HEK293T (cell line): ENCODE results near the gene HSCB.
"Not testable (repeated sequence)": the region's sequence is repeated elsewhere in the genome, so short reads cannot be mapped to it uniquely, and the experiment has no call there.

Source experiments
- CTCF ChIA-PET: fragments of 350-600 bp; formaldehyde crosslinking; extraction: SDS; loops from one replicate; lab custom pipeline; 2021; ENCODE audit warnings: antibody characterized with exemption, inconsistent platforms; lab: Yijun Ruan, JAX
- POLR2A ChIA-PET: fragments of 350-600 bp; formaldehyde crosslinking; extraction: SDS; loops from one replicate; lab custom pipeline; 2020; ENCODE audit warnings: antibody characterized with exemption, inconsistent platforms; lab: Yijun Ruan, JAX
- DNase-seq: peaks from one replicate; pipeline ENCODE4 v3.0.0; 2012; ENCODE audit warnings: mixed read lengths; ENCODE audit errors: extremely low spot score
- ARNT ChIP-seq: fragments of 450-650 bp; IDR thresholded peaks from 2 replicates; pipeline ENCODE4 v1.6.1; 2017; ENCODE audit warnings: mild to moderate bottlenecking
- BHLHE40 ChIP-seq: fragments of 450-650 bp; IDR thresholded peaks from 2 replicates; pipeline ENCODE4 v1.6.1; 2016; ENCODE audit warnings: mild to moderate bottlenecking, moderate library complexity, borderline replicate concordance
- CTBP1 ChIP-seq: fragments of 450-650 bp; IDR thresholded peaks from 2 replicates; pipeline ENCODE4 v1.6.1; 2016; ENCODE audit warnings: borderline replicate concordance
- ELF4 ChIP-seq: fragments of 450-650 bp; IDR thresholded peaks from 2 replicates; pipeline ENCODE4 v1.6.1; 2017; ENCODE audit warnings: antibody characterized with exemption
- FOXA1 ChIP-seq: fragments of 450-650 bp; IDR thresholded peaks from 2 replicates; pipeline ENCODE4 v1.6.1; 2016; ENCODE audit warnings: mild to moderate bottlenecking
- FOXK2 ChIP-seq: fragments of 450-650 bp; IDR thresholded peaks from 2 replicates; pipeline ENCODE4 v1.6.1; 2016; ENCODE audit warnings: mild to moderate bottlenecking
- FOXM1 ChIP-seq: fragments of 450-650 bp; IDR thresholded peaks from 2 replicates; pipeline ENCODE4 v1.6.1; 2017; ENCODE audit warnings: mild to moderate bottlenecking, borderline replicate concordance
- HDGF ChIP-seq: fragments of 450-650 bp; IDR thresholded peaks from 2 replicates; pipeline ENCODE4 v1.6.1; 2017; ENCODE audit warnings: antibody characterized with exemption, borderline replicate concordance
- L3MBTL2 ChIP-seq: fragments of 450-650 bp; conservative IDR thresholded peaks from 2 replicates; pipeline ENCODE4 v1.6.1; 2016; ENCODE audit warnings: mild to moderate bottlenecking
- LEF1 ChIP-seq: fragments of 450-650 bp; IDR thresholded peaks from 2 replicates; pipeline ENCODE4 v1.6.1; 2017; ENCODE audit warnings: mild to moderate bottlenecking, borderline replicate concordance
- NFRKB ChIP-seq: fragments of 450-650 bp; IDR thresholded peaks from 2 replicates; pipeline ENCODE4 v1.6.1; 2016; ENCODE audit warnings: mild to moderate bottlenecking, moderate library complexity
- SP1 ChIP-seq: fragments of 450-650 bp; IDR thresholded peaks from 2 replicates; pipeline ENCODE4 v1.6.1; 2017
- SUZ12 ChIP-seq: fragments of 450-650 bp; IDR thresholded peaks from 2 replicates; pipeline ENCODE4 v1.6.1; 2016; ENCODE audit warnings: mild to moderate bottlenecking
- TARDBP ChIP-seq: fragments of 450-650 bp; IDR thresholded peaks from 2 replicates; pipeline ENCODE4 v1.6.1; 2016
- ZNF384 ChIP-seq: fragments of 450-650 bp; IDR thresholded peaks from 2 replicates; pipeline ENCODE4 v1.6.1; 2016
- TF ChIP-seq, protein P1 (sequence below): fragments of 450-650 bp; IDR thresholded peaks from 2 replicates; pipeline ENCODE4 v1.6.1; 2016

Gene HSCB

DNA sequence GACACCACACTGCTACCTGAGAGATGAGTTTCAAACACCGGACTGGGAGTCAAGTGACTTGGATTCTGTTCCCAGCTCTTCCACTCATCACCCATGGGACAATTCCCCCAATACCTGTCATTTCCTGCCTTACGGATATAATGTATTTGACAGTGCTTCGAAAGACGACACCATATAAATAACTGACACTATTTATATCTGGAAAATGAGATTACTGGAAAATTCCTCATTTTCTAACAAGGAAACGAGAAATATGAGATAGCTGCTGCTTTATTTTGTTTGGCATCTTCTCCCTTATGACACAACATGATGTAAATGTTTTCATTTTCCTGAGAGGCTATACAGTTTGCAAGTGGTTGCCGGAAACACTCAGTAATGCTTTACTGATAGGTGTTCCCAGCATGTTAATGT, 8.6 kb downstream of the HSCB start:
- CTCF ChIA-PET = no interaction called here
- POLR2A ChIA-PET = no interaction called here
- DNase-seq = no peak
- TF ChIP-seq FOXM1 = no peak
- no peak for TF ChIP-seq ELF4
- TF ChIP-seq LEF1 = no peak
- no peak for TF ChIP-seq HDGF
- no peak for TF ChIP-seq TARDBP
- TF ChIP-seq CTBP1 = no peak
- TF ChIP-seq ARNT = no peak
- TF ChIP-seq SP1 = no peak
- no peak for TF ChIP-seq SUZ12
- no peak for TF ChIP-seq BHLHE40
- no peak for TF ChIP-seq L3MBTL2
- no peak for TF ChIP-seq FOXK2
- no peak for TF ChIP-seq NFRKB
- no peak for TF ChIP-seq ZNF384
- no peak for TF ChIP-seq FOXA1
- TF ChIP-seq, protein P1, sequence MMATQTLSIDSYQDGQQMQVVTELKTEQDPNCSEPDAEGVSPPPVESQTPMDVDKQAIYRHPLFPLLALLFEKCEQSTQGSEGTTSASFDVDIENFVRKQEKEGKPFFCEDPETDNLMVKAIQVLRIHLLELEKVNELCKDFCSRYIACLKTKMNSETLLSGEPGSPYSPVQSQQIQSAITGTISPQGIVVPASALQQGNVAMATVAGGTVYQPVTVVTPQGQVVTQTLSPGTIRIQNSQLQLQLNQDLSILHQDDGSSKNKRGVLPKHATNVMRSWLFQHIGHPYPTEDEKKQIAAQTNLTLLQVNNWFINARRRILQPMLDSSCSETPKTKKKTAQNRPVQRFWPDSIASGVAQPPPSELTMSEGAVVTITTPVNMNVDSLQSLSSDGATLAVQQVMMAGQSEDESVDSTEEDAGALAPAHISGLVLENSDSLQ = no peak

DNA sequence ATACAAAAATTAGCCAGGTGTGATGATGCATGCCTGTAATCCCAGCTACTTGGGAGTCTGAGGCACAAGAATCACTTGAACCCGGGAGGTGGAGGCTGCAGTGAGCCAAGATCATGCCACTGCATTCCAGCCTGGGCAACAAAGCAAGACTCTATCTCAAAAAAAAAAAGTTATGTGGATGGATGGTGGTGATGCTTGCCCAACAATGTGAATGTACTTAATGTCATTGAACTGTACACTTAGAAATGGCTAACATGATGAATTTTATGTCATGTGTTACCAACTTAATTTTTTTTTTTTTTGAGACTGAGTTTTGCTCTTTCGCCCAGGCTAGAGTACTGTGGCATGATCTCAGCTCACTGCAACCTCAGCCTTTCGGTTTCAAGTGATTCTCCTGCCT, 12.7 kb downstream of the HSCB start:
- POLR2A ChIA-PET, DNase-seq, CTCF ChIA-PET: not testable (repeated sequence)

DNA sequence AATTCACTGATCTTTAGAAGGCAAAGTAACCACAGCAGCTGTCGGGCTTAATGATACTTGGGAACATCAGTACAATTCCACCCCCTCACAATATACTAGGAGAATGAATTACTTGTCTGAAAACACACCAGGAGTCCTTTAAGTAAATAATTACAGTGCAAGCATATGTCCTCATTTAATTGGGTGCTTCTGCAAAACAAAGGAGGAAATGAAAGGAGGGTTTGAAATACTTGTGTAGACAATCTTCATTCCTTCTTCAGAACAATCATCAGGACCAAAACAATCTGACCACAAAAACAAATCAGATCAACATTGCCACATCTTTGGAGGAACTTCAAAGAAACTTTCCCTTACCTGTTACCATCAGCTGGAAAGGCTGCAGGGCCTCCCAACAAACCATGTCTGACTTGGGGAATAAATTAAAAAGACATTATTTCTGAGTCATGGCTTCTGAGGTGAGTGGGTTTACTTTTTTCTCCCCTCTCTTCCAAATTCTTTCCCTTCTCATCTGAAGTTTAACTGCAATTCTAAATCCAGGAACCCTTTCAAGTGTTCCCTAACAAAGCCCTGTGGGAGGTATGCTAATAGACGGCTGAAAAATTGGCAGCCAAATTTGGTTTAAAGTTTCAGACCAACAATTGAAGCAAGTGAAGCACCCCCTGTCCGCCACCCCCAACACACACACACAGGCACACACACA, 18.2 kb downstream of the HSCB start:
- POLR2A ChIA-PET = interaction anchor here (2.4 kb wide), 1 partner anchor 40 kb away, joined by 7 read pairs; the partner anchor contains the start of gene XBP1
- TF ChIP-seq SP1 = no peak
- no peak for TF ChIP-seq HDGF
- TF ChIP-seq L3MBTL2 = no peak
- CTCF ChIA-PET = no interaction called here
- no peak for DNase-seq

DNA sequence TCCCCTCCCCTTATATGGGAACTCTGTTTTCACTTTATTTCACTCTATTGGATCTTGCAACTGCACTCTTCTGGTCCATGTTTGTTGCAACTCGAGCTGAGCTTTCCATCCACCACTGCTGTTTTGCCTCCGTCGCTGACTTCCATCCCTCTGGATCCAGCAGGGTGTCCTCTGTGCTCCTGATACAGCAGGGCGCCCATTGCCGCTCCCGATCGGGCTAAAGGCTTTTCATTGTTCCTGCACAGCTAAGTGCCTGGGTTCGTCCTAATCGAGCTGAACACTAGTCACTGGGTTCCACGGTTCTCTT, 19.6 kb downstream of the HSCB start:
- CTCF ChIA-PET = no interaction called here
- POLR2A ChIA-PET = interaction anchor here (2.4 to 2.8 kb wide), 2 partner anchors 11 to 39 kb away, joined by 7 to 9 read pairs; partner anchors contain the start of genes CCDC117 and XBP1
- no peak for DNase-seq
- TF ChIP-seq FOXA1 (no peak), LEF1 (no peak), L3MBTL2 (no peak), ZNF384 (no peak), SUZ12 (no peak), FOXK2 (no peak), CTBP1 (no peak), TARDBP (no peak)
- TF ChIP-seq, protein P1 = no peak

DNA sequence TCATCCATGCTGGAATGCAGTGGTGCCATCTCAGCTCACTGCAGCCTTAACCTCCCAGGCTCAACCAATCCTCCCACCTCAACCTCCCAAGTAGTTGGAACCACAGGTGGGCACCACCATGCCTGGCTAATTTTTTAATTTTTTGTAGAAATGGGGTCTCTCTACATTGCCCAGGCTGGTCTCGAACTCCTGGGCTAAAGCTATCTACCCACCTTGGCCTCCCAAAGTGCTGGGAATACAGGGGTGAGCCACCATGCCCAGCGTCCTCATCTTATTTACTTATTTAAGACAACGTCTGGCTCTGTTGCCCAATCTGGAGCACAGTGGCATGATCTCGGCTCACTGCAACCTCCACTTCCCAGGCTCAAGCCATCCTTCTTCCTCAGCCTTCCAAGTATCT, 20.2 kb downstream of the HSCB start:
- POLR2A ChIA-PET = interaction anchor here (2.4 to 2.8 kb wide), 2 partner anchors 11 to 38 kb away, joined by 7 to 9 read pairs; partner anchors contain the start of genes CCDC117 and XBP1
- DNase-seq, CTCF ChIA-PET: not testable (repeated sequence)

DNA sequence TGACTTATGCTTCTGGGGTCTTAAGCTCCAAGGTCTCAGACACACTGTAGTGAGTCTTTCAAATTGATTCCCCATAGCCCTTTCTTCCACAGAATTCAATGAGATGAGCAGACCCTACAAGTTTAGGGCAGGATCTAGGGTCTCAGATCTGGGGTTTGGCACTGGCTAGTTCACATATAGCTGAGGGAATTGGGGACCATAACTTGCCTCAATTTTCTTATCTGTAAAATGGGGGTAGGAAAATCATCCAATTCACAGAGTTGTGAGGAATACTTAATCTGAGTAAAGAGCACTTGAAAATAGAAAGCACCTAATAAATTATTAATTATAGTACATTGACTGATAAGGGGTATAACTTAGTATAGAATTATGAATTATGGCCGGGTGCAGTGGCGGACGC, 24.8 kb downstream of the HSCB start:
- DNase-seq = no peak
- TF ChIP-seq HDGF (no peak), BHLHE40 (no peak), LEF1 (no peak), NFRKB (no peak), ZNF384 (no peak), FOXM1 (no peak), SP1 (no peak), TARDBP (no peak), ARNT (no peak), CTBP1 (no peak)
- ChIA-PET POLR2A (no interaction called here), CTCF (no interaction called here)

DNA sequence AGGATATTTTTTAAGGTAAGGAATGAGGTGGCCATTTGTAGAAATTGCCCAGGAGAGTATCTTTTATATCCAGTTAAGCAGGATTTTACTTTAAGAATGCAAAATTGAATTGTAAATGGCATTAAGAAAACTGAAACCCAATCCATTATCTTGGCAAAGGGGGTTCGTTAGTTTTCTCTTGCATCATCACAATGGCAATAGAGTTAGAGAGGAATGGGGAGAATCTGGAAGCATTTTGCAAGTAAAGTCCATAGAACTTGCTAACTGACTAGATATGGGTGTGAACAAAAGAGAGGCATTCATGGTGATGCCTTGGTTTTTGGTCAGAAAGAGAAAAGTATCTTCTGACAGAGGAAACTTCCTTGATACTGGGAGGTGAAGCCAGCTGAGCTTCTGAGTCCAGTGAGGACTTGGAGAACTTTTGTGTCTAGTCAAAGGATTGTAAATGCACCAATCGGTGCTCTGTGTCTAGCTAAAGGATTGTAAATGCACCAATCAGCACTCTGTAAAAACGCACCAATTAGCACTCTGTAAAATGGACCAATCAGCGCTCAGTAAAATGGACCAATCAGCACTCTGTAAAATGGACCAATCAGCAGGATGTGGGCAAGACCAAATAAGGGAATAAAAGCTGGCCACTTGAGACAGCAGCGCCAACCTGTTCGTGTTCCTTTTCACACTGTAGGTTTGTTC, 27.0 kb downstream of the HSCB start:
- ChIA-PET CTCF (no interaction called here), POLR2A (interaction anchor here (0.7 kb wide), 1 partner anchor 32 kb away, joined by 3 read pairs; the partner anchor contains the start of gene XBP1)
- TF ChIP-seq LEF1 (no peak), NFRKB (no peak), TARDBP (no peak), CTBP1 (no peak), HDGF (no peak), L3MBTL2 (no peak), FOXK2 (no peak), ARNT (no peak), ZNF384 (no peak), FOXM1 (no peak), ELF4 (no peak)
- TF ChIP-seq, protein P1 = no peak
- DNase-seq = no peak
